Measurements from ENCODE around the gene HAUS1.

DNA sequence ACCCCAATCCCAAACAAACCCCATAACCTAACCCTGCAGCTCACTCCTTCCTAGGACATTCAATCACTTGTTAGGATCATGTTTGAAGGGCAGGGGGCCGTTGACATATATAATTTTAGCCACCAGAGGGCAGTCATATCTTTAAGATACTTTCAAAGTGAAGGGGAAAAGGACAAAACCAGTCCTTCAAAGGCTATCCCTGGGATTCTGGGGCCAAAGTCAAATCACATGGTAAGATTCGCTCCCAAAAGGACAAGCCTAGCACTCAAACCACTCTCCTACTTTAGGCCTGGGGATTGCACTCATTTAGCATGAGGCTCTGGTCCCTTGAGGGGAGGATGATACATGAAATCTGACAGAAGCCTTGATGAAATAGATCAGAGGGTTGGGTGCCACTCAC, 44.6 kb downstream of the HAUS1 start:
- TF ChIP-seq CTCF (IDR thresholded peaks at IDR 0.05) (peak; percentile 81), EZH2 (IDR thresholded peaks at IDR 0.05) (no peak)
